Stimulated activated naive B cell treated with anti-CD40 and anti-IgM and Interleukin-4, amounts not matched to agents 10 μg/mL and 1 μg/mL and 100 μg/mL, for 72 hours (primary cell): Measurements from ENCODE around the gene NDUFS8.

Experiments used
- ATAC-seq, 2 donors: fragments of 150-1000 bp; cut with Tn5 transposase; replicated peaks; 2 replicates each; pipeline ENCODE4 v1.10.0; 2021; ENCODE audit warnings: moderate library complexity in 1 of 2
- DNase-seq: peaks from one replicate; pipeline ENCODE4 v3.0.0; 2021
- H3K27ac Mint-ChIP-seq: one replicate; pipeline ENCODE4 v1.8.0; 2022; ENCODE audit warnings: mild to moderate bottlenecking, mixed read lengths
- H3K27me3 Mint-ChIP-seq, 2 donors: one replicate each; pipeline ENCODE4 v1.8.0; 2022; ENCODE audit warnings: mixed read lengths in 2 of 2
- H3K36me3 Mint-ChIP-seq, 2 donors: one replicate each; pipeline ENCODE4 v1.8.0; 2022; ENCODE audit warnings: mixed read lengths in 2 of 2, mild to moderate bottlenecking in 1 of 2
- H3K4me1 Mint-ChIP-seq, 2 donors: one replicate each; pipeline ENCODE4 v1.8.0; 2022; ENCODE audit warnings: mixed read lengths in 2 of 2, mild to moderate bottlenecking in 1 of 2
- H3K4me3 Mint-ChIP-seq, 2 donors: one replicate each; pipeline ENCODE4 v1.8.0; 2022; ENCODE audit warnings: mild to moderate bottlenecking in 2 of 2, mixed read lengths in 2 of 2, moderate library complexity in 1 of 2
- H3K9me3 Mint-ChIP-seq, 2 donors: one replicate each; pipeline ENCODE4 v1.8.0; 2022; ENCODE audit warnings: mixed read lengths in 2 of 2, mild to moderate bottlenecking in 1 of 2

NDUFS8 gene

DNA sequence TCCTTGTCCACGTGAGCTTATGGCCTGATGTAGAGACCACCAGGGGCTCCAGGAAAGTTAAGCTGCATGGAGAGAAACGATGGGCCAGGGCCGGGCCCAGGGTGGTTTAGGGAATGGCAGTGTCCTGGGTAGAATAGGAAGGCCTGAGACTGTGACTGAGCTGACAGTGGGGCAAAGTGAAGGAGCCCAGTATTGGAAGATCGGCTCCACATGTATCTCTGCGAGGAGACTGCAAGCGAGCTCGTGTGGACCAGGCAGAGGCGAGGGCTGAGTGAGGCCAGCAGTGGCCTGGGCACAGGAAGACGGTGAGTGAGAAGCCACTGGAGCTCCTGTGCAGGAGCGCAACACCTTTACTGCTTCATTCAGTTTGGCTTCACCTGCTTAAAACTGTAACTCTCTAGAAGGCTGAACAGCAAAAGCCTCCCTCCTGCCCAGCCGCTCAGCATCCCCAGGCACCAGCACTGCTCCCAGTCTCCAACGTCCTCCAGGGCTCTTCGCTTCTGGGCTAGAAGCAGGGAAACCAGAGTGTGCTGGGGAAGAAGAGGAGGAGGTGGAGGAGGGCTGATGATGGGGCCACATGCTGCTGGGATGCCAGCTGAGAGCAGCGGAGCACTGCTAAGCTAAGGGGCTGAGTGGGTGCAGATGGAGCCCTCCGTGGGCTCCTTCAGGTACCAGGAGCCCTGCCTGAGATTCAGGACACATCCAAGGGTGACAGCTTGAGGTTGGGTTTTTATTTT lies 21.8 kb downstream of the NDUFS8 start:
- H3K27ac Mint-ChIP-seq = peak overlapping the region; percentile 91
- H3K9me3 Mint-ChIP-seq = no peaks in the 10 kb centered on the region
- ATAC-seq (no peak), DNase-seq (no peak)
- no peaks in the 10 kb centered on the region for H3K27me3 Mint-ChIP-seq
- no peak overlapping the region for H3K4me3 Mint-ChIP-seq
- peaks cover 23 to 48% of the 10 kb centered on the region in 2 donors for H3K36me3 Mint-ChIP-seq
- no peaks in the 10 kb centered on the region for H3K4me1 Mint-ChIP-seq

DNA sequence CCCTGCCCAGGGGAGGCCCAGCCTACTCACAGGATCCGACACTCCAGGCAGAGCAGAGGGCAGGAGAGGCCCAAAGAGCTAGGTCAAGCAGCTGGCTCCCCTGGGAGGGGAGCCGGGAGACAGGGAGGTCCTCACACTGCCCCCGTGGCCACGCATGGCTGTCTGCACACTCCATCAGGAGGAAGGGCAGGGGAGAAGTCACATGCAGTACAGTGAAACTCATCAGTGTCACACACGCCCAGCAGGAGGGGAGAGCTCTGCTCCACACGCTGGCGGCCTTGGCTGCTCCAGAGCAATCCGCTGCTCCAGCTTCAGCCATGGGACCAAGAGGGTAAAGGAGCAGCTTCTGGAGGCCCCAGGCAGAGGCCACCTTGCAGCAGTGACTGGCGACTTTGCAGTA lies 22.6 kb downstream of the NDUFS8 start:
- Mint-ChIP-seq H3K27ac (peak overlapping the region; percentile 72), H3K27me3 (no peaks in the 10 kb centered on the region), H3K36me3 (peaks cover 18 to 50% of the 10 kb centered on the region in 2 donors), H3K9me3 (no peaks in the 10 kb centered on the region), H3K4me1 (no peaks in the 10 kb centered on the region), H3K4me3 (no peak overlapping the region)
- ATAC-seq = peak in 1 of 2 donors; percentile 12
- DNase-seq = no peak

DNA sequence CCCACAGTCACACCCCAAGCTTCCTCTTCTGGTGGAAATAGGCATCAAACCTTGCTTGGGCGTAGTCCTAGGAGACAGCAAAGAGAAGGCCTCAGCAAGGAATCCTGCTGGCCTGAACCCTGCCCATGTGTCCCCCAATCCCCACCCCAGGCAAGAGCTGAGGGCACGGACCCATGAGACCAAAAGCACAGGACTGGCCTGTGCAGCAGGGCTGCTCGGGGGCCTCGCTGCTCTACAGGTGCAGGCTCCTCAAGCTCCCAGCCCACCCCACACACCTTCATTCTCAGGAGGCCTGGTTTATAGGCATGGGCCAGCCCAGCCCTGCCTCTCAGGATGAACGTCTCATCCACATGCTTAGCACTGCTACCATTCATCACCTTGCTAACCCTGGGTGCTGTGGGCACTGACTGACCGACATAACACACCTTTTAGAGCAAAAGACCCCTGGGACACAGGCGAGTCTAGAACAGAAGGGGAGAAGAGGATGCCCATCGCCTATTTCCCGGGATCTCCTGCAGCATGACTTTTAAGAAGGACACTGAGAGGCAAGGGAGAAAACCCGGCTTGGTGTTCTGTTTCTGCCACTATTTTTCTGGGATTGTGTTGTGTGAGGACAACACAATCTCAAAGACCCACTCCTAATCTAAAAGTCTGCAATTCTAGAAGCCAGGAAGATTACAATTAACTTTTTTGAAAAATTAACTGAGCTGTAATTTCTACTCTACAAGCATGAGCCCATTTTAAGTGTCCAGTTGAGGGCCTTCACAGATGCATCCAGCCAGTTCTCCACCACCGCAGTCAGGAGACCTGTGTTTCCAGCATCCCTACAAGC lies 23.7 kb downstream of the NDUFS8 start:
- DNase-seq = no peak
- H3K27ac Mint-ChIP-seq = peak overlapping the region; percentile 71
- H3K4me3 Mint-ChIP-seq = no peak overlapping the region
- peak in 1 of 2 donors; percentile 20 for ATAC-seq
- H3K9me3 Mint-ChIP-seq = no peaks in the 10 kb centered on the region
- no peaks in the 10 kb centered on the region for H3K27me3 Mint-ChIP-seq
- H3K4me1 Mint-ChIP-seq = no peaks in the 10 kb centered on the region
- peaks cover 20 to 52% of the 10 kb centered on the region in 2 donors for H3K36me3 Mint-ChIP-seq

DNA sequence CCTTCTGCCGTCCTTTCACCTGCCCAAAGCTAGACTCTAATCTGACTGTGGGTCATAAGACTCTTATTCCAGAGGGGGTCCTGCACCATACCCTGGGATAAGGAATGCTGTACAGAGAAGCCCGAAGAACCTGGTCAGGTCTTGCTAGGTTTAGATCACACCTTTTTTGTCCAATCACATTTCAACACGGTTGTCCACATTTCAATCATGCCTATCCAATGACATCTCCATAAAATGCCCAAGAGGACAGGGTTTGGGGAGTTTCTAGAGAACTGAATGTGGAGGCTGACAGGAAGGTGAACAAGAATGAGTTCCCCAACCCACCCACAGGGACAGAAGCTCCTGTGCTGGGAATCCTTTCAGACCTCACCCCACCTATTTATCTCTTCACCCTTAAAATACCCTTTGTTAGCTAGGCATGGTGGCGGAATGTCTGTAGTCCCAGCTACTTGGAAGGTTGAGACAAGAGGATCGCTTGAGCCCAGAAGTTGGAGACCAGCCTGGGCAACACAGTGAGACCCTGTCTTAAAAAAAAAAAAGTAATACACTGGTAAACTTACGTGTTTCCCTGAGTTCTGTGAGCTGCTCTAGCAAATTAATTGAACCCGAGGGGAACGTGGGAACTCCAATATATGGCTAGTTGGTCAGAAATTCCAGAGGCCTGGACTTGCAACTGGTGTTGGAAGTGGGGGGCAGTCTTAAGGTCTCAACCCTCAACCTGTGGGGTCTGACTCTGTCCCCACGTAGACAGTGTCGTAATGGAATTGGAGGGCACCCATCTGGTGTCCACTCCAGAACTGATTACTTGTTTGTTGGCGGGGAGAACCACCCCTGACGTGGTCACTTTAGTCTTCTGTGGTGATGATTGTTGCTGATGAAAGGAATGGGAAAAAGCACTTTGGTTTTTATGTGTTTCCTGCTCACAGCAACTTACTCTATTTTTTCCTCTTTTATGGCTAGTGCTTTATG lies 26.1 kb downstream of the NDUFS8 start:
- Mint-ChIP-seq H3K27me3 (no peaks in the 10 kb centered on the region), H3K4me1 (no peaks in the 10 kb centered on the region), H3K9me3 (no peaks in the 10 kb centered on the region), H3K36me3 (peaks cover 34 to 55% of the 10 kb centered on the region in 2 donors), H3K27ac (no peak overlapping the region), H3K4me3 (no peak overlapping the region)
- no peak for ATAC-seq
- no peak for DNase-seq

DNA sequence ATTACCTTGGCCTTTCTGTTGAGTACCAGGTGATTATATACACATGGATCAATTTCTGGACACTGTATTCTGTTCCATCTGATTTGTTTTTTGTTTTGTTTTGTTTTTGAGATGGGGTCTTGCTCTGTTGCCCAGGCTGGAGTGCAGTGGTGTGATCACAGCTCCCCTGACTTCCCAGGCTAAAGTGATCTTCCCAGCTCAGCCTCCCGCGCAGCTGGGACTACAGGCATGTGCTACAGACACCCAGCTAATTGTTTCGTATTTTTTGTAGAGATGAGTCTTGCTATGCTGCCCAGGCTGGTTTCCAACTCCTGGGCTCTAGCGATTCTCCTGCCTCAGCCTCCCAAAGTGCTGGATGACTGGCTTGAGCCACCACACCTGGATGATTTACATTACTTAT lies 27.3 kb downstream of the NDUFS8 start:
- peaks cover 44 to 58% of the 10 kb centered on the region in 2 donors for H3K36me3 Mint-ChIP-seq
- H3K27ac Mint-ChIP-seq = peak overlapping the region; percentile 51
- H3K27me3 Mint-ChIP-seq = no peaks in the 10 kb centered on the region
- no peak for DNase-seq
- H3K9me3 Mint-ChIP-seq = no peaks in the 10 kb centered on the region
- no peak for ATAC-seq
- H3K4me3 Mint-ChIP-seq = no peak overlapping the region
- no peaks in the 10 kb centered on the region for H3K4me1 Mint-ChIP-seq

DNA sequence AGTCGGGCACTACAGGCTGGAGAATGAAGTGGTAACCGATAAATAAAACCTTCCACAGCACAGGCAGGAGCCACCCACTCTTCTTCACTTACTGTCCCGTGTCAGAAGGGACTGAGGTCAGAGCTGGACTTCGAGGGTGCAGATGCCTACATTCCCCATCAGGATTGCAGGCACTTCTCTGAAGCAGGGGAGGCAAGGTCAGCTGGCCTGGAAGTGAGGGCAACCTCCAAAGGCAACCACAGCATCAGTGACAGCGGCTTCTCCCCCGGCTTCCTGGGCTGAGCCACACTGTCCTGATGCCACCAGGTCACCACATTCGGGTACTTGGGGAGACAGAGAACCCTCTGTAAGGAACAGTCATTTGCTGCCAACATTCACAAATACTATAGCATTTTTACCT lies 31.0 kb downstream of the NDUFS8 start:
- Mint-ChIP-seq H3K27me3 (no peaks in the 10 kb centered on the region), H3K36me3 (peaks cover 65 to 66% of the 10 kb centered on the region in 2 donors), H3K27ac (no peak overlapping the region), H3K9me3 (no peaks in the 10 kb centered on the region), H3K4me3 (no peak overlapping the region), H3K4me1 (no peaks in the 10 kb centered on the region)
- ATAC-seq (no peak), DNase-seq (no peak)

DNA sequence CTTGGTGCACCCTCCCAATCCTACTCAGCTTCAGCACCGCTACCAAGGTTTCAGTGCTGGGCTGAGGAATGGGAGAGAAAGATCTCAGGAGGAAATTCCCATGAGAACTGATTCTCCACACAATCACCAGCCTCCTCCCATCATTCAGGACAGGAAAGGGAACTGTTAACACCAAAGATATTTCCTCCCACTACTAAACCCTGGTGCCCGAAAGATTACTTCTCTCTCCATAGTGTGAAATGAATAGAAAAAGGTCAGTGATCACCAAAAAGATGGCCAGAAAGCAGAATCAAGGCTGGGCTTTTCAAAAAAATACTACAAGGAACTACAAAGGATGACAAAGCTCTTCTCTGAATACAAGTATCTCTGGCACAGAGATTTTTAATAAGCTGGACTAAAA lies 34.4 kb downstream of the NDUFS8 start:
- H3K27ac Mint-ChIP-seq = no peak overlapping the region
- H3K36me3 Mint-ChIP-seq = peaks cover 67 to 70% of the 10 kb centered on the region in 2 donors
- H3K4me1 Mint-ChIP-seq = no peaks in the 10 kb centered on the region
- no peaks in the 10 kb centered on the region for H3K9me3 Mint-ChIP-seq
- no peak for ATAC-seq
- DNase-seq = no peak
- H3K27me3 Mint-ChIP-seq = no peaks in the 10 kb centered on the region
- no peak overlapping the region for H3K4me3 Mint-ChIP-seq

DNA sequence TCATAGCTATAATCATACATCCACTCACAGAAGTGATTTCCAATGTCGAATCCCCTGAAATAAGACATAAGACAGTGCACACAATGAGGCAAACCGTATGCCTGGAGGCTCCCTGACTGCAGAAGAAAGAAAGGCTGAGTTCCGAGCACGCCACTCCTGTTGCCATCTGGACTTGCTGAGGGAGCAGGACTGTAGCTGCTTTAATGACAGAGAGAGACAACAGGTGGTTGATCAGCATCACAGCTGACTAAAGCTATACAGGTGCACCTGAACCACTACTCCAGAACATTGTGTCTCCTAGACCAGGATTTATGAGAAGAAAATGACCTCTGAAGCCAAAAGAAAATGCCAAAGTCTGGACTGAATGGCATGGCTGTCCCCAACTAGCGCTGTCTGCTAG lies 35.4 kb downstream of the NDUFS8 start:
- DNase-seq = no peak
- ATAC-seq = no peak
- no peaks in the 10 kb centered on the region for H3K27me3 Mint-ChIP-seq
- H3K9me3 Mint-ChIP-seq = no peaks in the 10 kb centered on the region
- peaks cover 0 to under 1% of the 10 kb centered on the region in 2 donors for H3K4me1 Mint-ChIP-seq
- H3K36me3 Mint-ChIP-seq = peaks cover 65 to 71% of the 10 kb centered on the region in 2 donors
- H3K27ac Mint-ChIP-seq = no peak overlapping the region
- H3K4me3 Mint-ChIP-seq = no peak overlapping the region

DNA sequence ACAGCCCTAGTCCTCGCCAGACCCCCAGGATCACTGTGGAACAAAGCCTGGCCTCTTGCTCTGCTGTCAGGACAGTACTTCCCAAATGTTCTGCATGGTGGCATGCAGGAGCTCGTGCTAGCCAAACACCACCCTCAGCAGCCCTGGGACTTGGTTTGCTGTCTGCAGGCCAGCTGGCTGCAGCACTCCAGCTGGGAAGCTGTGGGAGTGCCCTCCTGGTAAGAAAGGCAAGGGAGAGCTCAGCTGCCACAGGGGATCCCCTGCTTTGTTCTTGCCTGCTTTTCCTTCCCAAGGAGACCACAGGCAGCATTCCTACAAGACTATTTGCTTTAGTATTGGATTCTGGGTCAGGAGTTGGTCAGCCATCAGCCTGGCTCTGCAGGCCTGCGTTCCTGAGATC lies 36.3 kb downstream of the NDUFS8 start:
- ATAC-seq = no peak
- H3K4me1 Mint-ChIP-seq = peaks cover 6 to 9% of the 10 kb centered on the region in 2 donors

DNA sequence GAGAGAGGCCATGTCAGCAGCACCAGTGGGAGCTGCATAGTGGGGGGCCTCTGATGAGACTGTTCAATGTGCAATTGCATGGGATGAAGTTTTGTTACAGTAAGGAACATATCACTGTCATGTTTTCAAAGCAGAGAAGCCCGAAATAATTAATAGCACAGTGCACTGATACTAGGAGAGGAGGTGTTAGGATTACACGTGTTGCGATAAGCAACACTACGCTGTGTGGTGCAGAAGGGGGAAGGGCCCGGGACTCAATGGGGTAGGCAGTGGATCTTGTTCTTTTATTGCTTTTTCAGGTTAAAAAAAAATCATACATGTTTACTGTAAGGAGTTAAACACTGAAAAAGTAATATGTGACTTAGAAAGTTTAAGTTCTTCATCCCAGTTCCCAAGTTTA lies 37.5 kb downstream of the NDUFS8 start:
- no peaks in the 10 kb centered on the region for H3K27me3 Mint-ChIP-seq
- no peaks in the 10 kb centered on the region for H3K9me3 Mint-ChIP-seq
- DNase-seq (no peak), ATAC-seq (no peak)
- H3K36me3 Mint-ChIP-seq = peaks cover 59 to 67% of the 10 kb centered on the region in 2 donors
- no peak overlapping the region for H3K4me3 Mint-ChIP-seq
- no peak overlapping the region for H3K27ac Mint-ChIP-seq
- H3K4me1 Mint-ChIP-seq = peaks cover 9 to 13% of the 10 kb centered on the region in 2 donors

More for the DNA sequence above, 36.3 kb downstream of the NDUFS8 start:
- Mint-ChIP-seq H3K4me3 (no peak overlapping the region), H3K9me3 (no peaks in the 10 kb centered on the region), H3K36me3 (peaks cover 65 to 74% of the 10 kb centered on the region in 2 donors), H3K27ac (no peak overlapping the region), H3K27me3 (no peaks in the 10 kb centered on the region)
- DNase-seq = no peak

DNA sequence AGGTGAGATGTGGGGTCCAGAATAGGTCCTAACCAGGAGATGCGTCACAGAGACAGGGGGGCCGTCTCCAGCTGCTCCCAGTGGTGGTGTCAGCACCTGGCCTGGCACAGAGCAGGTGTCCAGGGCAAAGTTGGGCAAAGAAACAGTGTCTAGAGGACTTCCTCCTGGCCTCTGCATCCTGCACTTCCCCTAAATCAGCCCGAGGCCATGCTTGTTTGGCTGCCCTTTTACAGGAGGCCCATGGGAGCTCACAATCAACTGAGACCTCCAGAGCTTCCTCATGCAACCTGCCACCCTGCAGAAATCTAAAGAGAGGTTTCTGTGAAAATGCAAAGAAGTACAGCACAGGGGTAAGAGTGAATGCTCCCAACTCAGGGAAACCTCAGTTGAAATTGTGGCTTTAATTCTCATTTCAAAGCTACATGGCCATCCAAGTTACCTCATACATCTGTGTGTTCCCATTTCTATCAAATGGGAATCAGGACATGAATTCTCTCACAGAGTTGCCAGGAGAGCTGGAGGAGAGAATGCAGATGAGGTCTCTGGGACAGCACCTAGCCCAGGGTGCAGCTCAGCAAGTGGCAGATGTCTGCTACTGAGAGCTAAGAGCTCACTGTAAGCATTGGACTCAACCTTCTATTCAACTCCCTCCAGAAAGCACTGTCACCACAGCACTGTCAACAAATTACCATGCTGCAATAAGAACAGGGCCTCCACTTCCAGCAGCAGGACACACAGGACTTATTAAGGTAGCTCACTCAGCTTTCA lies 41.0 kb downstream of the NDUFS8 start:
- H3K27me3 Mint-ChIP-seq = no peaks in the 10 kb centered on the region
- peak overlapping the region; percentile 63 for H3K27ac Mint-ChIP-seq
- no peaks in the 10 kb centered on the region for H3K9me3 Mint-ChIP-seq
- H3K4me1 Mint-ChIP-seq = peaks cover 9 to 13% of the 10 kb centered on the region in 2 donors
- DNase-seq = no peak
- H3K36me3 Mint-ChIP-seq = peaks cover 41 to 67% of the 10 kb centered on the region in 2 donors
- peak; percentile 82 to 94 for ATAC-seq
- H3K4me3 Mint-ChIP-seq = no peak overlapping the region

DNA sequence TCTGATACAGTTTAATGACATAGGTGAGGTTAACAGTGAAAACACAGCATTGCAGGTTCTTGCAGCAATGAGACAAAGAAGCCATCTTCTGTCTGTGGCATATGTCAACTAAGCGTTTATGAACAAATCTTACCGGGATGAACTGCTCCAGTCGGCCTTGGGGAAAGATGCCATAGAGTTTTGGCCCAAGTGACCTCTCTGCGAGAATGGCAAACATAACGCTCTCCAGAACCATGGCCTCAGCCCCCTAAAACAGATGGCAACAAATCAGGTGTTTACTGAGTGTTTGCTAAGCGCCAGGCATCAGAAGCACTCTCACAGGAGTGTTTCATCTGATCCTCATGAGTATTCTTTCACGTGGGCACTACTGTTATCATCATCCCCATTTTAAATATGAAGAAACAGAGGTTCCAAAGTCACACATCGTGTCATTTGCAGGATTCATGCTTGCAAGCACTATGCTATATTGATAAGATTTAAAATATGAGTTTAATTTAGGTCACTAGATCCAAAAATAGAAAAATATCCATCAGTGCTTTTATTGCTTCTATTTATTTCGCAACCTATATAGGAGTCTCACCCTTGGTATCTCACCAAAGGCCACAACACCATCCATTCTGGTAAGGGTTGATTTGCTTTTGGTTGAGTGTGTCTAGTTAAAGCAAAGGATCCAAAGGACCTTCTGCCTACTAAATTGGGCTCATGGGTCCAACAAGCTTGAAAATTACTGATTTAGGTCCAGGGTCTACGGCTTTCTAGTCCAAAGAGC lies 44.3 kb downstream of the NDUFS8 start:
- DNase-seq (no peak), ATAC-seq (no peak)
- H3K9me3 Mint-ChIP-seq = no peaks in the 10 kb centered on the region
- no peak overlapping the region for H3K27ac Mint-ChIP-seq
- no peak overlapping the region for H3K4me3 Mint-ChIP-seq
- peaks cover 35 to 61% of the 10 kb centered on the region in 2 donors for H3K36me3 Mint-ChIP-seq
- H3K27me3 Mint-ChIP-seq = no peaks in the 10 kb centered on the region
- H3K4me1 Mint-ChIP-seq = peaks cover 20 to 27% of the 10 kb centered on the region in 2 donors
